Left kidney (tissue), 2 donors: ENCODE results near the gene TMCC2. TPM values are rescaled to one million over a fixed set of nuclear protein-coding genes. Genes with fewer than 3 reads are reported as not detected.
"Not testable (repeated sequence)": the region's sequence is repeated elsewhere in the genome, so short reads cannot be mapped to it uniquely, and the experiment has no call there.

Experiments
- DNase-seq: peaks from one replicate; pipeline ENCODE4 v3.0.0-alpha.2; 2013
- polyA plus RNA-seq: library from polyadenylated mRNA; unstranded; fragments of 120-200 nt; gene quantifications from one replicate; pipeline ENCODE4 v1.2.1, GENCODE V29; 2013; ENCODE audit not compliant: insufficient read length

Gene TMCC2
- polyA plus RNA-seq, 1 donor, result 6.3 TPM

DNA sequence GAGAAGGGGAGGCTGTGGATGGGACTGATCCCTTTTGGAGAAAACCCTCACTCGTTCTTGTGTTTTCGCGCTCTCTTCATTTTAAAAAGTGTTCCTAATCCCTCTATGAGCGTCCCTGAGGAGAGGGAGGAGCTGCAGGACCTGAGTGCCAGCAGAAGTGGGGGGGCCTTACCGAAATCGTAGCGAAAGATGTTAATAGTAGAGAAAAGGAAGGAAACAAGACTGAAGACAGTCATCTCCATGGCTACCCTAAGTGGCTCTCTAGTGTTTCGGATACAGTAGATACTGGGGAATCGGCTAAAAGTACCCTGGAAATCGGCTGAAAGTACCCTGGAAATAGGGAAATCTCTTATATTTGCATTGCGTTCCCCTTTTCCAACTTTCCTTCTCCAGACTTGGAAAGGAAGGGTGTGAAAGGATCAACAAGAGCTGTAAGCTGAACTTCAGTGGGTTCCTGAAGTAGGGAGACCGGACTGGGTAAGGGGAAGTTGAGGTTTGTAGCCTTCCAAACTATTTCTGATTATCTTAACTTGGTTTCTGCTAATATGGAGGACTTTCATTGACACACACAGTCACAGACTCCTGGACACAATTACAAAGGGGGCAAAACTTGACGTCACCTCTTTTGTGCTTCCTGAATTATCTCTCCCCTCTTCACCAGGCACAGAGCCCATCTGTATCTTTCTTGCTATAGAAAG lies 15.8 kb upstream of the TMCC2 start:
- DNase-seq, result no peak

DNA sequence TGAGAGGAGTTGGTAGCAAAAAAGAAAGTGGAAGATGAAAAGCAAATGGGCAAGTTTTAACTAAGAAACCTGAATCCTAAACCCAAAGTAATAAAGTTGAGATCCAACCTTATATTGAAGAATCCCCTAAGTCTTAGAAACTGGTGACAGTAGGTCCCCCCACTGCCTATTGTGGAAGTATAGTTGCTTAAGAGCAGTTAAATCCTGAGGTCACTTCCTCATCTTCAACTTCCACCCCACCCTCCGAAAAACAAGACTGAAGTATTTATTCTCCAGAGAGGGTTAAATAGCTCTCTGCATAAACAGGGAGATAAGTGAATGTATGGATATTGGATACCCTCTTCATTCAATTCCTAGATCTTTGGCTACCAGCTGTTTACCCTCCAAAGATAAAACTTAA lies 13.0 kb upstream of the TMCC2 start:
- DNase-seq, result no peak

DNA sequence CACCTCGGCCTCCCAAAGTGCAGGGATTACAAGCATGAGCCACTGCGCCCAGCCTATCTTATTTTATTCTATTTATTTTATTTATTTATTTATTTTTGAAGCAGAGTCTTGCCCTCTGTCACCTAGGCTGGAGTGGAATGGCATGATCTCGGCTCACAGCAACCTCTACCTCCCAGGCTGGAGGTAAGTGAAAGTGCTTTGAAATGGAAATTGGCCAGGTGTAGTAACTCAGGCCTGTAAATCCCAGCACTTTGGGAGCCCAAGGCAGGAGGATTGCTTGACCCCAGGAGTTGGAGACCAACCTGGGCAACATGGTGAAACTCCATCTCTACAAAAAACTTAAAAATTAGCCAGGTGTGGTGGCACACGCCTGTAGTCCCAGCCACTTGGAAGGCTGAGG lies 11.2 kb upstream of the TMCC2 start:
- DNase-seq, result no peak

DNA sequence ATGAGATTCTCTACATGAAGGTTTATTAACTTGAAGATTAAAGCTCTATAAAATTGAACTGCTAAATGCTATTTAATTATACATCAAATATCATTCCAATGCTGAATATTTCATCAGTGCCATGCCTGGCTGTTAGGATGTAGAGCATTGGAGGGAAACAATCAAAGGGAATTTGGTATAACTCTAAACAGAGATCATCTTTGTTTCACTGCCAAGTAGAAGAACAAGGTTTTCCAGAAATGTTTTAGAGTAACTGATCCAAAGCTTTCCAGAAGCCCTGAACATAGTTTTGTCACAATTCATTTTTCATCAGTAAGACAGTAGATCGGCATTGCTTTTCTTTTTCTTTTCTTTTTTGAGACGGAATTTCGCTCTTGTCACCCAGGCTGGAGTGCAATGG lies 10.3 kb upstream of the TMCC2 start:
- no peak for DNase-seq

DNA sequence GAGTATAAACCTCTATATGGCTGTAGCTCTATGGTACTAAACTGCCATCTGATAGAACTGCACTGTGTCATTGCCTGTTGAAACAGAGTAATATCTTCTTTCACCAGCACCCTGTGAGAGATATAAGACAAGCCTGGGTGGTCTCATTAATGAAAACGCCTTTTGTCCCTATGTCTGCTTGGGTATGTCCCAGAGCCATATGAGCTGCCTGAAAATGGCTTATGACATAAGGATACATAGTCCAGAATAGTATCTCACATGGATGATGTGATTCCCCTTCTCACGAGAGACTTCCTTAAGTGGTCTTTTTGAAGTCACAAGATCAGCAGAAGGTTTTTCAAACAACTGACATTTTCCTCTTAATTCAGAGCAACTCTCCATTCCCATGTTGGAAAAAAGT lies 7.3 kb upstream of the TMCC2 start:
- no peak for DNase-seq

DNA sequence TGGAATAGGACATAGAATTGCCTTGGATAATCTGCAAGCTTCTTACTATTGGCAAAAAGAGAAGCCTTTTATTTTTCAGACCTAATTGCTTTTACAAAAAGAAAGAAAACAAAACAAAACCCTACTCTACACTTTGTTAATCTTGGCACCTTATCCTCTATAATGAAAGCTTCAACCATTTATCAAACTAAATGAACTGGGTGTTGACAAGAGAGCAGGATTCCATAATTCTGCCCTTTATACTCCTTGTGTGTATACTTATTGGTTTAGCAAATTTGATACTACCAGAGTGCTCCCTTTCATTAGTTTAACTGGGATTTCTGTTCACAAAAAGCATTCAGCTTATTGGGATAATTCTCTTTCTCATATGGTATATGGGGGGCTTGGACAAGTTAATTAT lies 3.0 kb upstream of the TMCC2 start:
- no peak for DNase-seq

DNA sequence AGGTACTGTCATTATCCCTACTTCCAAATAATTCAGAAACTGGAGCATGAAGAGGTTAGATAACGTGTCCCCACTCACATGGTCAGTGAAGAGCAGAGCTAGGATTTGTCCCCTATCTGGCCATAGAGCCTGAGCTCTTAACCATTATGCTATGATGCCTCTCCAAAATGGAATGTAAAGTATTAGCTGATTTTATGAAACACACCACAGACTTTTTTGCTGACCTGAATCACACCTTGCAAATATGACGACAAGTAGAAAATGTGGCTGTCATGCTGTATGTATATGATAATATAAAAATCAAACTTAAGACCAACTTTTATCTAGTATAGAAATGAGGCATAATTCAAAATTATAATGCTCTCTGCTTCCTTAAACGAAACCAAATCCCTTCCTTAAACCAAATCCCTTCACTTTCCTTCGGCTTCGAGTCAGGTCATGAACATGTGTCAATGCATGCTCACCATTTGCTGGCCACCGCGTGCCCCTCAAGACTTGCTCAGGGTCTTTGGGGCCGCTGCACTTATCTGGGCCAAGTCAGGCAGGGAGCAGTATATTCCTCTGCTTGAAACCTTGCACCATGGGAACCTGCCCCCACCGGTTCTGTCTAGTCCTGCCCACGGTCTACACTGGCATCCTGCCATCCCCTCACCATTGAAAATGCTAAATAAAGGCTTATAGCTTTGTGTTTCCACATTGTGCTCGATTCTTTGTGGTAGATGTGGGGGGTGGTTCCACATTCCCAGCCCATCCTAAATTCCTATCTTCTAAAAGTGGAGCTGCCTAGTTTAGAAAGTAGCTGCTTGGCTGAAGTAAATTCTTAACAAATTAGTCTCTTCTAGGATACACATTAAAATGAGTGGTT lies 1.6 kb upstream of the TMCC2 start:
- DNase-seq, result no peak

DNA sequence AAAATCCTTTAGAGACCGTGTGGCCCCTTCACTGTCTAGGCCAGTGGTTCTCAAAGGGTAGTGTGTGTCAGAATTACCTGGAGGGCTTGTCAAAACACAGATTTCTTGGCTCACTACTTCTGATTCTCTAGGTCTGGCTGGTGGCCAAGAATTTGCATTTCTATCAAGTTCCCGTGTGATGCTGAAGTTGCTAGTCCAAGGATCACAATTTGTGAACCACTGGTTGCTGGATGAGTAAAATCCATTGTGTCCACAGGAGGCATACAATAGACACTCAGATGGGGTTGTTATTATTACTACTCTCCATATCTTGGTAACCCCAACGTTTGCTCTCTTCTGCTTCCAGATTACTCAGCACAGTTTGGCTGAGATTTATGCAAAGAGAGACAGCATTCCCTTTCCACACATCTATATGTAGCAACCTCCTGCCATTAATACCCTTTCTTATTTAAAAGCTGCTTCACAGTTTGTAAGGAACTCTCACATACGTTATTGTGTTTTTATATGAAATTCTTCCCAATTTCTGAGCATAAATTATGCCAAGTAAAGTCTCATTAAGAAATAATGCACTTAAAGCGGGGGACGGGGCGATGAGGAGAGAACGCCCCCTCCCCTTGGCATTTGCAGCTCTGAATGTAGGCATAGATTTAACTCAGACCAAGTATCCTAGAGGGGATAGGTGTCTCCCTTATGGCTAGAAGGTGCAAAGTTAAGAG lies 720 bp upstream of the TMCC2 start:
- DNase-seq, result no peak

DNA sequence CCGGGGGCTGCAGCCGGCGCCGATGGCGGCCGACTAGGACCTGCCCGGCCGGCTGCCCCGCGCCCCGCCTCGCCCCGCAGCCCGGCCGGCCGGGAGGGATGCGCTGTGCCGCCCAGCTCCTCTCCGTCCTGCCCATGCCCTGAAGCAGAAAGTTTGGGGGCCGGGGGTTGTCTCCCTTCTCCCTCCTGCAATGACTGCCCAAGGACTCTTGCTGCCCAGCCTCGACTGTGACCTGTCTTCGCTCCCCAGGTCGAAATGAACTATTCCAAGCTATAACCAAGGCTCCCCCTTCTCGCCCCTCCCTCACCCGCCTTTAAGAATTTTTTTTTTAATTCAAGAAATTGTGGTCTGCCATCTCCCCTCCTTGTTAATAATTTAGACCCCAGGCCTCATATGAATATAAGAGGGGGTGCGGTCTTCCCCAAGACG lies 361 bp downstream of the TMCC2 start:
- no peak for DNase-seq

DNA sequence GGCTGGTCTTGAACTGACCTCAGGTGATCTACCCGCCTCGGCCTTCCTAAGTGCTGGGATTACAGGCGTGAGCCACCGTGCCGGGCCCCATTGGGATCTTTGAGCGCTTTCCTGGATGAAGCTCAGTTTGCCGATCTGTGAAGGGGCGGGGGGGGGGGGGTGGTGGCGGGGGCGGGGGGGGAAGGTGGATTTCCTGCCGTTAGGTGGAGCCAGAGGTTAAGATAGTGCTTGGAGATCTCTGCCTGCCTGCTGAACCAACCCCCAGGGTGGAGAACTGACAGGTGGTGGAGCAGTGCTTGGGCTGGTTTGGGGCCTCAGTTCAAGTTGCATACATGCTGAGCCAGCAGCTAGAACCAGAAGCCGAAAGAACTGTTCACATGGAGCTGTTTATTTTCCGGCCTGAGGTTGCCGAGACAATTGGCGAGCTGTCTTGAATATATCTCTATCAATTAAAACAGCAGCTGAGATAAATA lies 1.7 kb downstream of the TMCC2 start:
- no peak for DNase-seq

DNA sequence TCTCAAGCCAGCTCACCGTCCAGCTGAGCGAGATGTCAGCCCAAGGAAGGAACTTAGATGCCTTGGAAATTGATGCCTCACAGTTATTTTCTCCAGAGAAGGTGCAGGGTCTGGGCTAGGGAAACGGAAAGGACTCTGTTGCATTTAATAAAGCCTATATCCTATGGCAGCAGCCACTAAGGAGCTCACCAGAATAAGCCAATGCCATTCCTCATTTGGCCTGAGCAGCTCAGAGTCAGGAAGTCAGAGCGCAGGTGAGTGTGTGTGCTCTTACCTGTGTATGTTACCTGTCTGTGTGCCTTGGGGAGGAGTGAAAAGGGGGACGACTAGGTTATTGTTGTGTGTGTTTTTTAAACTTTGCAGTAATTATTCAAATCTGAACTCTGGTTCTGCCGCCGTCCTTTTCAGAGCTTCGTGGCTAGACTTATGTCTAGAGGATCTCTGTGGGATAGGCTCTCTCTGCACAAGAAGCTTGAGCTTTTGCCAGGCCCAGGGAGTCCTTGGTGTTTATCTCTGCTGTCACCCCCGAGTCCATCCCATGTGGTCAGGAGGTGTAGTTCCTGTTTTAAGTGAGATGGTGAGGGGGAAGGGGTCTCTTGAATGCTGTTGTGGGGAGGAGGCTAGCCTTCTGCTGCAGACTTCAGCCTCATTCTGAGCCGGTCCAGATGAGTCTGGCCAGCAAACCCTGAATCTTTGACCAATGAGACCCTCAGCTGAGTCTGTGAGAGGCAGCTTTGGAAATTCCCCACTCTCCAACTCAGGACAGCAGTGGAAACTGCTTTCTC lies 2.4 kb downstream of the TMCC2 start:
- DNase-seq, result no peak

DNA sequence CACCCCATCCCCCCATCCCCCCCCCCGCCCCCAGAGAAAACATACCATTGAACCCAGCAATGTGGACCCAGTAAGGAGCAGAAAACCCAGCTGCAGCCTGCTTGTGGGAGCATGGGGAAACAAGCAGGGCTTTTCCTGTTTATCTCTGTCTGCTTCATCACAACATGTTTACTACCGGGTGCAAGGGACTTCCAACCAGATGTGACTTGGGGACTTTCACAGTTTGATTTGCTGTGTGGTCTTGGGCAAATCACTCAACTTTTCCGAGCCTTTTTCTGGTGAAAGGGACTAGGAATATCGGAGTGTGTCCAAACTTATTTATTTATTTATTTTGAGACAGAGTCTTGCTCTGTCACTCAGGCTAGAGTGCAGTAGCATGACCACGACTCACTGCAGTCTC lies 3.2 kb downstream of the TMCC2 start:
- no peak for DNase-seq

DNA sequence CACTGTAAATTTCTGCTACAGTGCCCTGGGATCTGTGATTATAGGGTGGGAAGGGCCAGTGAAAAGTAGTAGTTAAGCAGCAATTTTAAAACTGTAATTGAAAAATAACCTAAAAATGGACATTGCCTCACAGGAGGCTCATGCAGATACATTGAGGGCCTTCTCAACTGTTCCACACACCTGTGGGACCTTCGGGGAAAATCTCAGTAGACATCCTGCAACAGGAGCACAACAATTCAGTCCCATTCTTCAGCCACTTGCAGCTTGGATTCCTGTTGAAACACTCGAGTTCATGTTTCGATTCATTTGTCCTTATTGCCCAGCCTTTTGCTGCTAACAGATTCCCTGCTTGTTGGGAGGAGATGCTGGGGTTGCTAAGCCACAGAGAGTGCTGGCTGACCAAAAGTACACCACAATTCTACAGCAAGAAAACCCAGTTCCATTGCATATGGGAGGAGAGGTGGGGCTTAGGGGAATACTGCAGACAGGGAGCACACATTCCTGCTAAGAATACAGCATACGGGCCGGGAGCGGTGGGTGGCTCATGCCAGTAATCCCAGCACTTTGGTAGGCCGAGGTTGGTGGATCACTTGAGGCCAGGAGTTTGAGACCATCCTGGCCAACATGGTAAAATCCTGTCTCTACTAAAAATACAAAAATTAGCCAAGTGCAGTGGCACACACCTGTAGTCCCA lies 4.5 kb downstream of the TMCC2 start:
- DNase-seq, result no peak

DNA sequence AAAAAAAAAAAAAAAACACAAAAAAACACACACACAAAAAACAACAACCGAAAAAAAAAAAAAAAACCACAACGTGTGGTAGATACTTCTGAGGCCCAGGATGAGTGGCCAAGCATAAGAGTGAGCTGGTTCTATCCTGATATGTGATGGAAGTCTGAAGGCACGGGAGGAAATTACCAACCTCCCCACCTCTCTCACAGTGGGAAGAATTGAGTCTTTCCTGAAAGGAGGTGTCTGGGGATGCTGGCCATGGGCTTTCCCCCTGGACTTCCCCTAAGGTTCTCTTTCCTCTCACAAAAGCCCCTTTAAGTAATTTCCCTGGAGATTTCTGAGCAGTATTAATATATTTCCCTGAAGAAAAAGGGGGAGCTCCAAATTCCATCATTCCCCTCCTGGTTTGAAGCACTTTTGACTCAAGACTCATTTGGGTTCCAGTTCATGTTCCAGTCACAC lies 5.2 kb downstream of the TMCC2 start:
- DNase-seq, result no peak

DNA sequence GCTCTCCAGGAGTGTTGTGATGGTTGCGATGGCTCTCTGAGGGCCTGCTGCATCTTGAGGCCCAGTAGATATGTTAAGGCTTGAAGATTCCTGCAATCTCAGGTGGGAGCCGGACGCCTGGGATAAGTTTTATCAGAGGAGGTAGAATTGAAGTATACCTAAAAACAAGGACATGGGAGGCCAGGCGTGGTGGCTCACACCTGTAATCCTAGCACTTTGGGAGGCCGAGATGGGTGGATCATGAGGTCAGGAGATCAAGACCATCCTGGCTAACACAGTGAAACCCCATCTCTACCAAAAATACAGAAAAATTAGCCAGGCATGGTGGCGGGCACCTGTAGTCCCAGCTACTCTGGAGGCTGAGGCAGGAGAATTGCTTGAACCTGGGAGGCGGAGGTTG lies 6.2 kb downstream of the TMCC2 start:
- not testable (repeated sequence) for DNase-seq

DNA sequence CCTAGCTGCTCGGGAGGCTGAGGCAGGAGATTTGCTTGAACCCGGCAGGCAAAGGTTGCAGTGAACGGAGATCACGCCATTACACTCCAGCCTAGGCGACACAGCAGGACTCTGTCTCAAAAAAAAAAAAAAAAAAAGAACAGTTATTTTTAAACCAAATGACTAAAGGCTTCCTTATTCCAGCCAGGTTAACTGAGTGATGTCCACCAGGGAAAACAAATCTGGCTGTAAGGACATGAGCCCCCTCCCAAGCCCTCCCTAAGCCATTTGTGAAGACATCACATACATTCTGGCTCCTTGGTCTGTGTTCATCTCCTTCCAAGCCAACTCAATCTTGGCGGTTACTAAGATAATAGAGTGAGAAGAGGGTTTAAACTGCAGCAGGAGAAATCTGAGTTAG lies 8.2 kb downstream of the TMCC2 start:
- no peak for DNase-seq

DNA sequence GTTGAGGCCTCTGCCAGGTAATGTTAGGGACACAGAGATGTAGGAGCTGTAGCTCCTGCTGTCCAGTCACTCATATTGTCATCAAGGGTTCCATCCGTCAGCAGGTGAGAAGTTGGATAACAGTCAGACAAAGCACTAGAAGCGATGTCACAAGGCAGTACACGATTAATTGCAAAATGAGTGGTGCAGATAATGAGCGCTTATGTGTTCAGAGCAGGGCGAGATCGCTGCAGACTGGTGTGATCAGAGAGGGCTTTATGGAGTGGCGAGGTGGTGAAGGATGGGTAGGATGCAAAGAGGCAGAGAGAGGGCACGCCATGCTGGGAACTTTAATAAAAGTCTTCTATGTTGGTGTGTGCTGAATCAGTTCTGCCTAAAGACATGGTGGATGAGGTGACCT lies 8.8 kb downstream of the TMCC2 start:
- DNase-seq, result no peak

DNA sequence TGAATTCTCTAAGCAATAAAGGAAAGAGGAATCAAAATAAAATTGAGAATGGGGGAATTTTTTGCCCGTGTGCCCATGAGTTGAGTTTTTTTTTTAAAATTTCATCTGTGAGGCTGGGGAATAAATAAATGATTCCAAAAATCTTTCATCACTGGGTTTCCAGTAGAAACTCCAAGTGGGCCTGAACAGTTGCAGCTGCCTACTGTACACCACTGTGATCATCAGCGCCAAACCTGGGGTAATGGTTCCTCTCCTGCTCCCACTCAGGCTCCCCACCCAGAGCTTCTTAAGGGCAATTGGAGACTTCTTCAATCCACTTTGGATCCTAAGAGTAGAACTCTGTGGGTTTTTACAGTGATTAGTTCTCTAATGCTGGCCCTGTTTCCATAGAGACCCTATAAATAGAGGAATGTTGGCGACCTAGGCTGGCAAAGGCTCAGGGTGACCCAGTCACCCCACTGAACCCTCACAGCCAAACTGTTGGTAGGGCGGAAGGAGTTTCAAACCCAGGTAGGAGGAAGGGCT lies 9.3 kb downstream of the TMCC2 start:
- no peak for DNase-seq

DNA sequence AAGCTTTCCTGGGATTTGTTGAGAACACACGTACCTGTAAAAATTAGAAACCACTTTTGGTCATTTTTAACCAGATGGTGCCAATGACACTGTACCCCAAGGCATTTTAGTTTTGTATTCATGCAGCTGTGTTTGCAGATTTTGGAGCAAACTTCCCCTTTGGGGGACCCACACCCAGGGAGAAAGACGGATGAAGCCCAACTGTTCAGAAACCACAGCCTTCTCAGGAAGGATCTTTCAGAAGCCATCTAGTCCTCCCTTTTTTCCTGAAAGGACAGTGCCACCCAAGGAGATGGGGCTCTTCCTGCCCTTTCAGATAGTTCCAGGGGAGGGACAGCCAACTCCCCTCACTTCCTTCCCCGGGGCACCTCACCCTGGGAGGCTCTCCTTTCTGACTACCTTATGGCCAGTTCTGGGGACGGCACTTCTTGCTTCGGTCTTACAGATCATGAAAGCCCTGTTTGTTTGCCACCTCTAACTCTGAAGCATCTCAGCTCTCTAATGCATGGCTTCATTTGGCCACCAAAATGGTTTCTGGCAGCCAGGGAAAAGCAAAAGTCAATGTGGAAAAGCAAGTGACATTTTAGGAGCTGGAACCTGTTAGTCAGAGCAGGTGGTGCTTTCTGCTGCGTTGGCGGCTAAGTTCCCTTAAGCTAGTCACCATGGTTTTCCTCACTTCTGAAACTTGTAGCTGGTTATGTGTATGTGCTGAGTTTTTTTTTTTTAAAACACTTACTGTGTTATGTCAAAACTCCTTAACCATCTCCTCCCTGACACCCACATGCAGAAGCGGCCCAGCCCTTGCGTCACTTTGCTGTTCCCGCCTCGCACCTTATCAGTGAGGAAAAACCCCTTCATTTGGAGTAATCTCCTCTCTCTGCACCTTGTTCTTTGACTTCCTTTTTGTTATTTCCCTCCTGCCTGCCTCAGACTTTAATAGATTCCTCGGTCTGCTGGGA lies 10.1 kb downstream of the TMCC2 start:
- no peak for DNase-seq

DNA sequence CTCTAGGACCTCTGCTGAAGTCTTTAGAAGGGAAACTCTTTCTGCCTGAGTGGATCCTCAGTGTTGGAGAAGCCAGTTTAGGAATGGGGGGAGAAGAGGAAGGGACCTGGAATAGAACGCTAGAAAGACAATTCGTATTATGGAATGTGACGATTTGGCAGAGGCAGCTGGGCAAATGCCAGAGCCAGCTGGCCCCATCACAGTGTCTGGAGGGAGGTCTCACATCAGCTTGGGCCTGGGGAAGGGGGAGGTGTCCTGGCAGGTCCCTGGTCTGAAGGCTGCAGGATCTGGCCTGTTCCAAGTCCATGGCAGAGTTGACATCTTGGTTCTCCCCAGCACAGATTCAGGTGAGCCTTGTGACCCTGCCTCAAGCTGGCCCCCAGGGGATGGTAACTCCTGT lies 11.3 kb downstream of the TMCC2 start:
- no peak for DNase-seq
